HepG2 (cell line): ENCODE measurements around the gene PHRF1. TPM values are rescaled to one million over a fixed set of nuclear protein-coding genes. Genes with fewer than 3 reads are reported as not detected.

Experiments
- CBX5 ChIP-seq: sonication (generic); formaldehyde crosslinking; IDR thresholded peaks from 2 replicates; pipeline ENCODE4 v1.4.0; 2020; ENCODE audit warnings: missing genetic modification reagents, borderline replicate concordance
- FOXC1 ChIP-seq: sonication (generic); formaldehyde crosslinking; IDR thresholded peaks from 2 replicates; pipeline ENCODE4 v1.8.0; 2022; ENCODE audit warnings: mild to moderate bottlenecking, missing genetic modification reagents, borderline replicate concordance
- ISL2 ChIP-seq: sonication (generic); formaldehyde crosslinking; IDR thresholded peaks from 2 replicates; pipeline ENCODE4 v1.5.0; 2020; ENCODE audit warnings: missing genetic modification reagents
- KDM5B ChIP-seq: sonication (generic); formaldehyde crosslinking; IDR thresholded peaks from 2 replicates; pipeline ENCODE4 v1.4.0; 2020; ENCODE audit warnings: missing genetic modification reagents, mild to moderate bottlenecking, borderline replicate concordance
- REXO4 ChIP-seq: sonication (generic); formaldehyde crosslinking; IDR thresholded peaks from 2 replicates; pipeline ENCODE4 v1.8.0; 2022; ENCODE audit warnings: missing genetic modification reagents, mild to moderate bottlenecking, borderline replicate concordance
- SNRNP70 ChIP-seq: fragments of 200-400 bp; formaldehyde crosslinking; IDR thresholded peaks from 2 replicates; pipeline ENCODE4 v1.6.1; 2017; ENCODE audit warnings: mild to moderate bottlenecking, low read depth, low read length, moderate library complexity
- TCF12 ChIP-seq, 2 experiments: fragments of 450-650 bp in 1 of 2; sonication (generic) in 1 of 2; formaldehyde crosslinking in 1 of 2; IDR thresholded peaks; 2 replicates each; pipeline versions ENCODE4 v1.6.1 to v1.8.0; 2017 to 2022; ENCODE audit warnings: antibody characterized with exemption in 1 of 2, mild to moderate bottlenecking in 1 of 2, missing genetic modification reagents in 1 of 2, moderate library complexity in 1 of 2
- ZBTB42 ChIP-seq: sonication (generic); formaldehyde crosslinking; IDR thresholded peaks from 2 replicates; pipeline ENCODE4 v1.5.0; 2020; ENCODE audit warnings: mild to moderate bottlenecking, missing genetic modification reagents
- ZFX ChIP-seq: sonication (generic); formaldehyde crosslinking; IDR thresholded peaks from 2 replicates; pipeline ENCODE4 v1.4.0; 2020; ENCODE audit warnings: mild to moderate bottlenecking, low read depth, missing genetic modification reagents, moderate library complexity
- ZNF143 ChIP-seq: sonication (generic); formaldehyde crosslinking; IDR thresholded peaks from 2 replicates; pipeline ENCODE4 v1.4.0; 2020; ENCODE audit warnings: missing genetic modification reagents
- ZNF713 ChIP-seq: sonication (generic); formaldehyde crosslinking; IDR thresholded peaks from 2 replicates; pipeline ENCODE4 v1.4.0; 2020; ENCODE audit warnings: mild to moderate bottlenecking, missing genetic modification reagents
- ZNF891 ChIP-seq: sonication (generic); formaldehyde crosslinking; IDR thresholded peaks from 2 replicates; pipeline ENCODE4 v1.5.0; 2020; ENCODE audit warnings: mild to moderate bottlenecking, missing genetic modification reagents
- polyA plus RNA-seq, 8 experiments: library from polyadenylated mRNA; depleted of rRNA in 3 of 8; stranded (reverse) in 7 of 8; unstranded in 1 of 8; fragments of >200 nt; fragmentation: Illumina TruSeq in 4 of 8; extraction: Trizol in 4 of 8; gene quantifications; 2 replicates each; pipeline versions ENCODE4 v1.2.1 to v1.2.3, GENCODE V29; 2011 to 2016; ENCODE audit warnings: low read depth in 4 of 8, missing spikeins in 1 of 8, mixed read lengths in 1 of 8; ENCODE audit not compliant: insufficient read depth in 1 of 8
- total RNA-seq, 5 experiments: library from RNA; depleted of rRNA; stranded (reverse); fragments of >200 nt; fragmentation: Illumina TruSeq; extraction: Trizol; gene quantifications; 2 replicates each; pipeline ENCODE4 v1.2.3, GENCODE V29; 2016; ENCODE audit warnings: low read depth in 1 of 5
- TF ChIP-seq, protein P1 (sequence below): sonication (generic); formaldehyde crosslinking; IDR thresholded peaks from 2 replicates; pipeline ENCODE4 v1.5.0; 2020; ENCODE audit warnings: mild to moderate bottlenecking, missing genetic modification reagents, borderline replicate concordance
- TF ChIP-seq, protein P2 (sequence below), 2 experiments: sonication (generic) in 1 of 2; formaldehyde crosslinking in 1 of 2; IDR thresholded peaks; 2 replicates each; pipeline versions ENCODE4 v1.4.0 to v1.6.1; 2018 to 2020; ENCODE audit warnings: missing genetic modification reagents in 2 of 2, borderline replicate concordance in 1 of 2, low read depth in 1 of 2, mild to moderate bottlenecking in 1 of 2, missing biosample characterization in 1 of 2
- TF ChIP-seq, protein P3 (sequence below): sonication (generic); formaldehyde crosslinking; IDR thresholded peaks from 2 replicates; pipeline ENCODE4 v1.5.0; 2020; ENCODE audit warnings: missing genetic modification reagents
- TF ChIP-seq, protein P4 (sequence below): sonication (generic); formaldehyde crosslinking; IDR thresholded peaks from 2 replicates; pipeline ENCODE4 v1.4.0; 2020; ENCODE audit warnings: missing genetic modification reagents

PHRF1 gene
- total and polyA plus RNA-seq, 2 of the 13 experiments (the other 11 are each of a cell fraction or from before 2014, with no cell fraction given): 8.2 to 16.7 TPM

DNA sequence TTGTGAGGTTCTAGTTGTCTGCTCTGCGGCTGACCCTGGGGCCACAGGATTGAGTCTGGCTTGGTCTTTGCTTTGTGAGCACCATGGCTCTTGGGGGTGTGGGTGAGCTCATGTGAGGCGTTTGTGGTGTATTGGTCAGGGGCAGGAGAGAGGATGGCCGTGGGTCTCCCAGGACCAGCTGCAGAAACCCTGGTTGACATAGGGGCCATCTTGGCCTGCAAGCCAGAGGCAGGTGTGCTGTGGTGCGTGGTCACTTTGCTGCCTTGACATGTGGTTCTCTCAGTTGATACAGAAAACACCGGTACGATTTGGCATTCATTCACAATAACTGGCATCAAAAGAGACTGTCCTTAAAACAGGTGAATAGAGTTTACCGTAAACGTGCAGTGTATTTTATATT is 11.3 kb downstream of the PHRF1 start (continued):
- TF ChIP-seq, protein P1, sequence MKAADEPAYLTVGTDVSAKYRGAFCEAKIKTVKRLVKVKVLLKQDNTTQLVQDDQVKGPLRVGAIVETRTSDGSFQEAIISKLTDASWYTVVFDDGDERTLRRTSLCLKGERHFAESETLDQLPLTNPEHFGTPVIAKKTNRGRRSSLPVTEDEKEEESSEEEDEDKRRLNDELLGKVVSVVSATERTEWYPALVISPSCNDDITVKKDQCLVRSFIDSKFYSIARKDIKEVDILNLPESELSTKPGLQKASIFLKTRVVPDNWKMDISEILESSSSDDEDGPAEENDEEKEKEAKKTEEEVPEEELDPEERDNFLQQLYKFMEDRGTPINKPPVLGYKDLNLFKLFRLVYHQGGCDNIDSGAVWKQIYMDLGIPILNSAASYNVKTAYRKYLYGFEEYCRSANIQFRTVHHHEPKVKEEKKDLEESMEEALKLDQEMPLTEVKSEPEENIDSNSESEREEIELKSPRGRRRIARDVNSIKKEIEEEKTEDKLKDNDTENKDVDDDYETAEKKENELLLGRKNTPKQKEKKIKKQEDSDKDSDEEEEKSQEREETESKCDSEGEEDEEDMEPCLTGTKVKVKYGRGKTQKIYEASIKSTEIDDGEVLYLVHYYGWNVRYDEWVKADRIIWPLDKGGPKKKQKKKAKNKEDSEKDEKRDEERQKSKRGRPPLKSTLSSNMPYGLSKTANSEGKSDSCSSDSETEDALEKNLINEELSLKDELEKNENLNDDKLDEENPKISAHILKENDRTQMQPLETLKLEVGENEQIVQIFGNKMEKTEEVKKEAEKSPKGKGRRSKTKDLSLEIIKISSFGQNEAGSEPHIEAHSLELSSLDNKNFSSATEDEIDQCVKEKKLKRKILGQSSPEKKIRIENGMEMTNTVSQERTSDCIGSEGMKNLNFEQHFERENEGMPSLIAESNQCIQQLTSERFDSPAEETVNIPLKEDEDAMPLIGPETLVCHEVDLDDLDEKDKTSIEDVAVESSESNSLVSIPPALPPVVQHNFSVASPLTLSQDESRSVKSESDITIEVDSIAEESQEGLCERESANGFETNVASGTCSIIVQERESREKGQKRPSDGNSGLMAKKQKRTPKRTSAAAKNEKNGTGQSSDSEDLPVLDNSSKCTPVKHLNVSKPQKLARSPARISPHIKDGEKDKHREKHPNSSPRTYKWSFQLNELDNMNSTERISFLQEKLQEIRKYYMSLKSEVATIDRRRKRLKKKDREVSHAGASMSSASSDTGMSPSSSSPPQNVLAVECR: no peak; the same call in 1 of the 2 replicates
- TF ChIP-seq ZNF143 (CRISPR knock-in tag) (peak; percentile 3; the same call in 1 of the 2 replicates), ZFX (CRISPR knock-in tag) (0 out of 2 replicates have a peak, but pooled peaks have one; percentile 7), SNRNP70 (no peak), CBX5 (CRISPR knock-in tag) (no peak), REXO4 (CRISPR knock-in tag) (no peak), FOXC1 (CRISPR knock-in tag) (no peak), ZNF713 (CRISPR knock-in tag) (no peak), ISL2 (CRISPR knock-in tag) (no peak; the same call in 1 of the 2 replicates), ZNF891 (0 out of 2 replicates have a peak, but pooled peaks have one; percentile 26), KDM5B (CRISPR knock-in tag) (peak; percentile 62; the same call in 1 of the 2 replicates), ZBTB42 (CRISPR knock-in tag) (no peak), TCF12 (IDR thresholded peaks at IDR 0.05) (no peak), TCF12 (CRISPR knock-in tag; IDR thresholded peaks at IDR 0.05) (0 out of 2 replicates have a peak, but pooled peaks have one; percentile 15)
- TF ChIP-seq, protein P2, sequence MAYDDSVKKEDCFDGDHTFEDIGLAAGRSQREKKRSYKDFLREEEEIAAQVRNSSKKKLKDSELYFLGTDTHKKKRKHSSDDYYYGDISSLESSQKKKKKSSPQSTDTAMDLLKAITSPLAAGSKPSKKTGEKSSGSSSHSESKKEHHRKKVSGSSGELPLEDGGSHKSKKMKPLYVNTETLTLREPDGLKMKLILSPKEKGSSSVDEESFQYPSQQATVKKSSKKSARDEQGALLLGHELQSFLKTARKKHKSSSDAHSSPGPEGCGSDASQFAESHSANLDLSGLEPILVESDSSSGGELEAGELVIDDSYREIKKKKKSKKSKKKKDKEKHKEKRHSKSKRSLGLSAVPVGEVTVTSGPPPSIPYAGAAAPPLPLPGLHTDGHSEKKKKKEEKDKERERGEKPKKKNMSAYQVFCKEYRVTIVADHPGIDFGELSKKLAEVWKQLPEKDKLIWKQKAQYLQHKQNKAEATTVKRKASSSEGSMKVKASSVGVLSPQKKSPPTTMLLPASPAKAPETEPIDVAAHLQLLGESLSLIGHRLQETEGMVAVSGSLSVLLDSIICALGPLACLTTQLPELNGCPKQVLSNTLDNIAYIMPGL (CRISPR knock-in tag; IDR thresholded peaks at IDR 0.05; ENCODE audit: borderline replicate concordance in 1 of 2, low read depth in 1 of 2): no peak
- TF ChIP-seq, protein P3, sequence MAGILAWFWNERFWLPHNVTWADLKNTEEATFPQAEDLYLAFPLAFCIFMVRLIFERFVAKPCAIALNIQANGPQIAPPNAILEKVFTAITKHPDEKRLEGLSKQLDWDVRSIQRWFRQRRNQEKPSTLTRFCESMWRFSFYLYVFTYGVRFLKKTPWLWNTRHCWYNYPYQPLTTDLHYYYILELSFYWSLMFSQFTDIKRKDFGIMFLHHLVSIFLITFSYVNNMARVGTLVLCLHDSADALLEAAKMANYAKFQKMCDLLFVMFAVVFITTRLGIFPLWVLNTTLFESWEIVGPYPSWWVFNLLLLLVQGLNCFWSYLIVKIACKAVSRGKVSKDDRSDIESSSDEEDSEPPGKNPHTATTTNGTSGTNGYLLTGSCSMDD (CRISPR knock-in tag): no peak
- TF ChIP-seq, protein P4, sequence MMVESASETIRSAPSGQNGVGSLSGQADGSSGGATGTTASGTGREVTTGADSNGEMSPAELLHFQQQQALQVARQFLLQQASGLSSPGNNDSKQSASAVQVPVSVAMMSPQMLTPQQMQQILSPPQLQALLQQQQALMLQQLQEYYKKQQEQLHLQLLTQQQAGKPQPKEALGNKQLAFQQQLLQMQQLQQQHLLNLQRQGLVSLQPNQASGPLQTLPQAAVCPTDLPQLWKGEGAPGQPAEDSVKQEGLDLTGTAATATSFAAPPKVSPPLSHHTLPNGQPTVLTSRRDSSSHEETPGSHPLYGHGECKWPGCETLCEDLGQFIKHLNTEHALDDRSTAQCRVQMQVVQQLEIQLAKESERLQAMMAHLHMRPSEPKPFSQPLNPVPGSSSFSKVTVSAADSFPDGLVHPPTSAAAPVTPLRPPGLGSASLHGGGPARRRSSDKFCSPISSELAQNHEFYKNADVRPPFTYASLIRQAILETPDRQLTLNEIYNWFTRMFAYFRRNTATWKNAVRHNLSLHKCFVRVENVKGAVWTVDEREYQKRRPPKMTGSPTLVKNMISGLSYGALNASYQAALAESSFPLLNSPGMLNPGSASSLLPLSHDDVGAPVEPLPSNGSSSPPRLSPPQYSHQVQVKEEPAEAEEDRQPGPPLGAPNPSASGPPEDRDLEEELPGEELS (CRISPR knock-in tag): no peak
